Neural progenitor cell (in vitro differentiated cells): Measurements from ENCODE around the gene IFNA1.

Experiments used
- EZH2phosphoT487 ChIP-seq: fragments of 200-600 bp; sonication (generic); IDR thresholded peaks from 2 replicates; pipeline ENCODE4 v1.6.1; 2017; ENCODE audit warnings: antibody characterized with exemption
- TF ChIP-seq, protein P1 (sequence below): fragments of 200-600 bp; sonication (generic); IDR thresholded peaks from 2 replicates; pipeline ENCODE4 v1.5.1; 2017; ENCODE audit warnings: antibody characterized with exemption, mild to moderate bottlenecking

GRCh38 chr9:21443849-21444625, 3.8 kb downstream of the IFNA1 start:
- TF ChIP-seq, protein P1, sequence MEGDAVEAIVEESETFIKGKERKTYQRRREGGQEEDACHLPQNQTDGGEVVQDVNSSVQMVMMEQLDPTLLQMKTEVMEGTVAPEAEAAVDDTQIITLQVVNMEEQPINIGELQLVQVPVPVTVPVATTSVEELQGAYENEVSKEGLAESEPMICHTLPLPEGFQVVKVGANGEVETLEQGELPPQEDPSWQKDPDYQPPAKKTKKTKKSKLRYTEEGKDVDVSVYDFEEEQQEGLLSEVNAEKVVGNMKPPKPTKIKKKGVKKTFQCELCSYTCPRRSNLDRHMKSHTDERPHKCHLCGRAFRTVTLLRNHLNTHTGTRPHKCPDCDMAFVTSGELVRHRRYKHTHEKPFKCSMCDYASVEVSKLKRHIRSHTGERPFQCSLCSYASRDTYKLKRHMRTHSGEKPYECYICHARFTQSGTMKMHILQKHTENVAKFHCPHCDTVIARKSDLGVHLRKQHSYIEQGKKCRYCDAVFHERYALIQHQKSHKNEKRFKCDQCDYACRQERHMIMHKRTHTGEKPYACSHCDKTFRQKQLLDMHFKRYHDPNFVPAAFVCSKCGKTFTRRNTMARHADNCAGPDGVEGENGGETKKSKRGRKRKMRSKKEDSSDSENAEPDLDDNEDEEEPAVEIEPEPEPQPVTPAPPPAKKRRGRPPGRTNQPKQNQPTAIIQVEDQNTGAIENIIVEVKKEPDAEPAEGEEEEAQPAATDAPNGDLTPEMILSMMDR = no peak
- TF ChIP-seq EZH2phosphoT487 = no peak
